Mucosa of rectum (tissue), 2 donors: Measurements from ENCODE around the gene MAP7.
A peak's percentile ranks its signal among the peaks of the same experiment; 100 is the strongest.

Experiments
- H3K27ac ChIP-seq, 2 donors: one replicate each; pipeline ENCODE4 v1.7.0; 2013; ENCODE audit warnings: inconsistent platforms in 2 of 2, low read depth in 2 of 2, low read length in 2 of 2
- H3K27me3 ChIP-seq, 2 donors: one replicate each; pipeline ENCODE4 v1.7.0; 2013; ENCODE audit warnings: low read length in 2 of 2; ENCODE audit not compliant: control insufficient read depth in 2 of 2, insufficient read depth in 2 of 2
- H3K36me3 ChIP-seq, 2 donors: one replicate each; pipeline ENCODE4 v1.7.0; 2013; ENCODE audit warnings: low read length in 2 of 2; ENCODE audit not compliant: control insufficient read depth in 2 of 2, insufficient read depth in 2 of 2
- H3K4me1 ChIP-seq, 2 donors: one replicate each; pipeline ENCODE4 v1.7.0; 2013; ENCODE audit warnings: low read length in 2 of 2, mild to moderate bottlenecking in 1 of 2; ENCODE audit not compliant: control insufficient read depth in 2 of 2, insufficient read depth in 2 of 2
- H3K4me3 ChIP-seq, 2 donors: one replicate each; pipeline ENCODE4 v1.7.0; 2013; ENCODE audit warnings: low read length in 2 of 2
- H3K9ac ChIP-seq, 2 donors: one replicate each; pipeline ENCODE4 v1.7.0; 2013; ENCODE audit warnings: low read length in 2 of 2, low read depth in 1 of 2, mild to moderate bottlenecking in 1 of 2
- H3K9me3 ChIP-seq, 2 donors: one replicate each; pipeline ENCODE4 v1.7.0; 2013; ENCODE audit warnings: low read length in 2 of 2; ENCODE audit not compliant: control insufficient read depth in 2 of 2
- donor health status: healthy.
- donor health status: Normal muscosa, but diverticular disease.

The MAP7 gene

DNA sequence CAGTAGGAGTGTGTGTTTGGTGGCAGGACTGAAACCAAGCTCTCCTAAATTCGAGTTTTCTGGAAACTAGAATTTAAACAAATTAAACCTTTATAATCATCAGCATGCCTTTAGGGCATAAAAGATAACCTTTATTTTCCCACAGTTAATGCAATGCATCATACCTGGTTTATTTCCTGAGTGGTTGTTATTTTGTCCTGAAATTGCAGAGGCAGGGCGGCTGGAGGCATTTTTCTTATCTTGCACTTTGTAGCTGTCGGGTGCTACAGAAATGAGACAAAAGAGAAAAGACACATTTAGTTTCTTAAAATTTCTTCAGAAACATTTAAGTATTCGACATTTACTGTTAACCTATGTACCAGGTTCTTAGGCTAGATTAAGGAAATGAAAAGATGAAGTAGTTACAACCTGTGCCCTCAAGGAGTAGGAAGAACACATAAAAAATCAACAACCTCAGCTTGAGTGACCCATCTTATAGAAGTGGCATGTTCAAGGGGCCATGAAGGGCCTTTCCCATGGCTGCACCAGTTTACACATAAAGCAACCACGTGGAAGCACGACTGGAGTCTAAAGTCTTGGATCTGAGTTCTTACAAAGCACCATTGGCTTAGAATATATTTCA, 128.6 kb downstream of the MAP7 start:
- Histone ChIP-seq H3K4me3 (no peak overlapping the region), H3K4me1 (peaks cover 4 to 16% of the 10 kb centered on the region in 2 donors), H3K27ac (peak overlapping the region in 1 of 2 donors; percentile 45), H3K27me3 (no peaks in the 10 kb centered on the region), H3K9ac (no peak overlapping the region), H3K9me3 (no peaks in the 10 kb centered on the region), H3K36me3 (peaks cover 3 to 8% of the 10 kb centered on the region in 2 donors)

- Histone ChIP-seq H3K27me3 (no peaks in the 10 kb centered on the region), H3K4me3 (no peak overlapping the region), H3K4me1 (peaks cover 4 to 16% of the 10 kb centered on the region in 2 donors), H3K36me3 (peaks cover 3 to 8% of the 10 kb centered on the region in 2 donors), H3K9me3 (no peaks in the 10 kb centered on the region), H3K27ac (no peak overlapping the region), H3K9ac (no peak overlapping the region)
Measured at GRCh38 chr6:136420853-136421252, 129.4 kb downstream of the MAP7 start.

- H3K27me3 ChIP-seq, result no peaks in the 10 kb centered on the region
- no peak overlapping the region for H3K9ac ChIP-seq
- peaks cover 3 to 5% of the 10 kb centered on the region in 2 donors for H3K4me1 ChIP-seq
- no peak overlapping the region for H3K27ac ChIP-seq
- no peaks in the 10 kb centered on the region for H3K9me3 ChIP-seq
- H3K36me3 ChIP-seq, result peaks cover 3 to 8% of the 10 kb centered on the region in 2 donors
- no peak overlapping the region for H3K4me3 ChIP-seq
Measured at GRCh38 chr6:136415351-136416007, 134.7 kb downstream of the MAP7 start.

GRCh38 chr6:136412410-136412809, 137.8 kb downstream of the MAP7 start:
- Histone ChIP-seq H3K36me3 (peaks cover 0 to 3% of the 10 kb centered on the region in 2 donors), H3K4me1 (peaks cover 3 to 9% of the 10 kb centered on the region in 2 donors), H3K27me3 (no peaks in the 10 kb centered on the region), H3K4me3 (no peak overlapping the region), H3K9ac (no peak overlapping the region), H3K9me3 (no peaks in the 10 kb centered on the region), H3K27ac (no peak overlapping the region)

DNA sequence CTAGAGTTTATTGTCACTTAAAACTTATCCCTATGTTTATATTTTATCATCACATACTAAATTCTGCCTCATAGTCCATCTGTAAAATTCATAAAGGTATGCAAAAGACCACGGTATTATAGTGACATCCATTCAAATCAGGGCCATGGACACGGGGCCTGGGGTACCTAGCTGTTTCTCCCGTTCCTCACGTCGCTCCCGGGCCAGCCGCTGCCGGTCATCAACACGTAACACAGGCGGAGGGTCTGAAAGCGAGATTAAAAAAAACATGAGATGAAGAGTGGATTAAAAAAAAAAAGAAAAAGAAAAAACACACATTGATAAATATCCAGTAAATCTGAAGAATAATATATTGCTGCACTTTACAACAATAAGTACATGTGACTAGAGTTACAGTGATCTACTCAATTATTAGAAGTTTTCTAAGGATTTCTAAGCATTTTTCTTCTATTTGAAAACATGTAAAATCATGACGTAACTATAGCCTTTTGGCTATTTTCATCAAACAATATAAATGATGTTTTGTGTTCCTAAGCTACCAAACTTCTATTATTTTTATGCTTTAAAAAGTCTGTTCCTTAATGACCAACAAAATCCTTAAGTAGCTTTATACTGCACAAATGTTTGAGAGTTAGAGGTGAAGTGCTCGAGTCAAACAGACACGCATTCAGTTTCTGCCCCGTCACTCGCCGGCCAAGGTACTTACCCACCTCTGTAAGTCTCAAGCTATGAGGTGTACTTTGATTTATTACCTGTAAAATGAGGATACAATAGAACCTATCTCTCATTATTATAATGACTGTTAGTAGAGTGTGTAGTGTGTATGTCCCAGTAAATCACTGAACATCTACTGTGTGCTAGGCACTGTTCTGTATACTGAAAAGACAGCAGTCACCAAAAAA, 138.5 kb downstream of the MAP7 start:
- Histone ChIP-seq H3K4me1 (peaks cover 3 to 9% of the 10 kb centered on the region in 2 donors), H3K9ac (no peak overlapping the region), H3K9me3 (no peaks in the 10 kb centered on the region), H3K27me3 (no peaks in the 10 kb centered on the region), H3K4me3 (no peak overlapping the region), H3K36me3 (peaks cover 0 to 3% of the 10 kb centered on the region in 2 donors), H3K27ac (no peak overlapping the region)

DNA sequence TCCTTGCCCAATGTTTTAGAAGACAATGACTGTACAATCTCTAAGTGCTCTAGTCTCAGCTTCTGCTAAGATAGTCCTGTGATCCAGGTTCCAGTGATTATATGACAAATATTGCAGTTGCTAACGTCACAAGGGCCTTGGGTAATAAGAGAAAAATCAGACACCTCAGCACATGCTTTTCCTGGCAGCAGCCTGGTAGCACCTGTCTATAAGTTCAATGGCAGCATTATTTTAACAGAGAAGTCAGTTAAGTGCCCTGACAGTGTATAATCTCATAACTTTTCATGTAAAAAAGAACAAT, 139.2 kb downstream of the MAP7 start:
- H3K4me1 ChIP-seq, result peaks cover 3 to 9% of the 10 kb centered on the region in 2 donors
- H3K27me3 ChIP-seq, result no peaks in the 10 kb centered on the region
- H3K9ac ChIP-seq, result no peak overlapping the region
- H3K36me3 ChIP-seq, result peaks cover 0 to 3% of the 10 kb centered on the region in 2 donors
- no peaks in the 10 kb centered on the region for H3K9me3 ChIP-seq
- no peak overlapping the region for H3K27ac ChIP-seq
- H3K4me3 ChIP-seq, result no peak overlapping the region

GRCh38 chr6:136410201-136411024, 139.8 kb downstream of the MAP7 start:
- Histone ChIP-seq H3K9me3 (no peaks in the 10 kb centered on the region), H3K4me1 (peaks cover 4 to 12% of the 10 kb centered on the region in 2 donors), H3K27ac (no peak overlapping the region), H3K27me3 (no peaks in the 10 kb centered on the region), H3K9ac (no peak overlapping the region), H3K36me3 (peaks cover 0 to 3% of the 10 kb centered on the region in 2 donors), H3K4me3 (no peak overlapping the region)

GRCh38 chr6:136409597-136409996, 140.6 kb downstream of the MAP7 start:
- H3K4me3 ChIP-seq, result no peak overlapping the region
- H3K4me1 ChIP-seq, result peaks cover 8 to 15% of the 10 kb centered on the region in 2 donors
- H3K36me3 ChIP-seq, result peaks cover 0 to 3% of the 10 kb centered on the region in 2 donors
- no peaks in the 10 kb centered on the region for H3K9me3 ChIP-seq
- no peaks in the 10 kb centered on the region for H3K27me3 ChIP-seq
- no peak overlapping the region for H3K27ac ChIP-seq
- H3K9ac ChIP-seq, result no peak overlapping the region

DNA sequence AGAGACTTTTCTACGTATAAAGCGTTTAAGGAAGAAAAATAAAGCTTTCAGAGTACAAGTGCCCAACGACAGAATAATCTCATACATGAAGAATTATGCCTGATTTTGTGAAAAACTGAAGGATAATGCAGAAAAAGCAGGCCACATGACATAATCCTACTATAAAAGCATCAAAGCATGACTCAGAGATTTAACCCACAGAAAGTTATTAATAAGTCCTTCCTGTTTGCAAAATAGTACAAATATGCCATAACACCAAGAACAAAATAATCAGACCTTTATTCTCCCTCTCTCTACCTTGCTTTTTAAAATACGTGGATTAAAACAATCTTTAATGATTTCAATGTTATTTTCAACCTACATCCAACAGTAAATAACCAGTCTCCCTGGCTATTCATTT, 142.0 kb downstream of the MAP7 start:
- Histone ChIP-seq H3K9ac (no peak overlapping the region), H3K4me1 (peaks cover 8 to 15% of the 10 kb centered on the region in 2 donors), H3K27me3 (no peaks in the 10 kb centered on the region), H3K4me3 (no peak overlapping the region), H3K27ac (no peak overlapping the region), H3K9me3 (no peaks in the 10 kb centered on the region), H3K36me3 (peaks cover 0 to 3% of the 10 kb centered on the region in 2 donors)
